Activated T-helper 17 cell treated with anti-CD3 and anti-CD28 coated beads, Interleukin-2, amount 50 U/mL, for 72 hours (primary cell): ENCODE data around the gene STUM. TPM values are rescaled to one million over a fixed set of nuclear protein-coding genes. Genes with fewer than 3 reads are reported as not detected.

ENCODE experiments used
- ATAC-seq: fragments of 150-1000 bp; cut with Tn5 transposase; replicated peaks from 2 replicates; pipeline ENCODE4 v1.10.0; 2021; ENCODE audit warnings: mild to moderate bottlenecking, moderate library complexity
- H3K27ac Mint-ChIP-seq: one replicate; pipeline ENCODE4 v1.8.0; 2022; ENCODE audit warnings: mixed read lengths
- H3K27me3 Mint-ChIP-seq: one replicate; pipeline ENCODE4 v1.8.0; 2022; ENCODE audit warnings: mixed read lengths
- H3K36me3 Mint-ChIP-seq: one replicate; pipeline ENCODE4 v1.8.0; 2022; ENCODE audit warnings: low read depth, mild to moderate bottlenecking, mixed read lengths
- H3K4me1 Mint-ChIP-seq: one replicate; pipeline ENCODE4 v1.8.0; 2022; ENCODE audit warnings: mixed read lengths
- H3K4me3 Mint-ChIP-seq: one replicate; pipeline ENCODE4 v1.8.0; 2022; ENCODE audit warnings: mild to moderate bottlenecking, mixed read lengths
- H3K9me3 Mint-ChIP-seq: one replicate; pipeline ENCODE4 v1.8.0; 2022; ENCODE audit warnings: mixed read lengths
- total RNA-seq, 2 donors: library from RNA; stranded (reverse); gene quantifications; one replicate each; pipeline ENCODE4 v1.2.3, GENCODE V29; 2022

The STUM gene
- total RNA-seq, 2 donors from 2014 or later = not detected

- Mint-ChIP-seq H3K36me3 (no peaks in the 10 kb centered on the region), H3K4me1 (no peaks in the 10 kb centered on the region), H3K4me3 (no peak overlapping the region), H3K27me3 (peaks cover 10% of the 10 kb centered on the region), H3K27ac (no peak overlapping the region), H3K9me3 (no peaks in the 10 kb centered on the region)
- ATAC-seq = no peak
These were observed 22.8 kb upstream of the STUM start for GRCh38 chr1:226525750-226526149.

- Mint-ChIP-seq H3K27ac (no peak overlapping the region), H3K4me1 (no peaks in the 10 kb centered on the region), H3K4me3 (no peak overlapping the region), H3K36me3 (no peaks in the 10 kb centered on the region), H3K9me3 (no peaks in the 10 kb centered on the region), H3K27me3 (peaks cover 16% of the 10 kb centered on the region)
- ATAC-seq = no peak
These were observed 21.6 kb upstream of the STUM start for GRCh38 chr1:226526801-226527595.

DNA sequence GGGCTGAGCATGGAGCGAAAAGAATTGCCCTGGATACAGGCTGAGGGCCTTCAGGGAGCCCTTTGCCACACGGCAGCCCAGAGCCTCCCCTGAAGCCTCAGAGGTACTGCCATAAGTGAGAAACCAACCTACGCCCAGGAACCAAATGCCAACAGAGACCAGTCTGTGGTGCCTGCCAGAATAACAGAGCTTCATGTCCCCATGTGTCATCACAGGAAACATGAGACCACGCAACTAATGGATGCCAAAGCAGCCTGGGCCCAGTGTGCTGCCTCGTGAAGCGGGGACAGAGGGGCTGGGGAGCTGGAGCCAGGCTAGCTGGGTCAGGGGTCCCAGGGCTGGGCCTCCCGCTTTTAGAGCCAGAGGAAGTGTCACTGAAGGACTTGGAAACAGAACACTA is 18.7 kb upstream of the STUM start:
- H3K4me1 Mint-ChIP-seq = no peaks in the 10 kb centered on the region

GRCh38 chr1:226530591-226530990 is 18.0 kb upstream of the STUM start:
- no peak for ATAC-seq
- peaks cover 21% of the 10 kb centered on the region for H3K27me3 Mint-ChIP-seq
- no peak overlapping the region for H3K27ac Mint-ChIP-seq
- H3K4me1 Mint-ChIP-seq = no peaks in the 10 kb centered on the region
- H3K9me3 Mint-ChIP-seq = no peaks in the 10 kb centered on the region
- no peak overlapping the region for H3K4me3 Mint-ChIP-seq
- no peaks in the 10 kb centered on the region for H3K36me3 Mint-ChIP-seq

More for the DNA sequence above, 18.7 kb upstream of the STUM start:
- Mint-ChIP-seq H3K9me3 (no peaks in the 10 kb centered on the region), H3K27me3 (peaks cover 18% of the 10 kb centered on the region), H3K4me3 (no peak overlapping the region), H3K27ac (no peak overlapping the region), H3K36me3 (no peaks in the 10 kb centered on the region)
- ATAC-seq = no peak

DNA sequence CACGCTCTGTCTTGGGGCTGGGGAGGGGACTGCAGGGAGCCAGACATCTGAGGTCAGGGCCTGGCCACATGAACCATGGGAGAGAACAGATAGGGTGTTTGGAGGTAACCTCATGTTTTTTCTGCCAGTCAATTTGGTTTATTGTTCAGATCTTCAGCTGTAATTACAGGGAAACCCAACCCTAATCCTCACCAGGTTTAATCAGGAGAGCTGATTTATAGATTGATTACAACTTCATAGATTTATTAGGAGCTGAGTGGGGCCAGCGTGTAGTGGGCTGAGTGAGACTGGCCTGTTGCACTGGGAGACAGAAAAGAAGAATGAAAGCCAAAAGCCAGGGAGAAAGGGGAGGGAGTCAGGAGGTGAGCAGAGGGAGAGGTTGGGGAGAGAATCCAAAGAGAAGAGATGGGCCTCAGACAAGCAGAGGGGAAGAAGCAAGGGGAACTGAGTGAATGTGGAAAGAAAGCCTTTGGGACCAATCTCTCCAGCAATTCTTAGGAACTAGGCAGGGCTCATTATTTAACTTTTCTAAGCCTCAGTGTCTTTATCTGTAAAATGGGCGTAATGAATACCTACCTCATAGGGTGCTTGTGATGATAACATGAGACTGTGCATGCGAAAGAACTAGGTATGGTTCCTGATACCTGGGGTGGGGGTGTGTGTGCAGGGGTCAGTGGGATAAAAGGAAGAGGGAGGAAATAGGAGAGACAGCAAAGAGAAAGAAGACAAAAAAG is 17.0 kb upstream of the STUM start:
- Mint-ChIP-seq H3K27me3 (peaks cover 21% of the 10 kb centered on the region), H3K4me3 (no peak overlapping the region), H3K36me3 (no peaks in the 10 kb centered on the region), H3K9me3 (no peaks in the 10 kb centered on the region), H3K27ac (no peak overlapping the region), H3K4me1 (no peaks in the 10 kb centered on the region)
- ATAC-seq = no peak

DNA sequence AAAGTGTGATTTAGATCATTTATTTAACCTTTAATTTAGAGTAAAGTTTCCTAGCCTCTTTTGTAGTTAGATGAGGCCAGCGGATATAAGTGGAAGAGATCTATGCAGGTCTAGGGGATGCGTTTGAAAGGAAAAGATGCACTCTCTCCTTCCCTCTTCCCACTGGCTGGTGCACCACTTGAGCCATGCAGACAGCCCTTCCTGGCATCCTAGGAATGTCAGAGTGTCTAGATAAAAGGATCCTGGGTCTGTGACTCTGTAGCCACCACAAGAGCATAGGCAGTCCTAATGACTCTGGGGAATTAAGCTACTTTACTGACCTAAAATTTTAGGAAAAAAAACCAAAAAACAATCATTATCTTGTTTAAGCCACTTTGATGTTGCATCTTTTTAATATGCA is 16.0 kb upstream of the STUM start:
- ATAC-seq = no peak
- H3K4me1 Mint-ChIP-seq = no peaks in the 10 kb centered on the region
- H3K36me3 Mint-ChIP-seq = no peaks in the 10 kb centered on the region
- peaks cover 21% of the 10 kb centered on the region for H3K27me3 Mint-ChIP-seq
- no peak overlapping the region for H3K4me3 Mint-ChIP-seq
- H3K9me3 Mint-ChIP-seq = no peaks in the 10 kb centered on the region
- H3K27ac Mint-ChIP-seq = no peak overlapping the region

GRCh38 chr1:226533220-226533619 is 15.3 kb upstream of the STUM start:
- H3K36me3 Mint-ChIP-seq = no peaks in the 10 kb centered on the region
- peaks cover 21% of the 10 kb centered on the region for H3K27me3 Mint-ChIP-seq
- H3K4me1 Mint-ChIP-seq = no peaks in the 10 kb centered on the region
- H3K9me3 Mint-ChIP-seq = no peaks in the 10 kb centered on the region
- no peak overlapping the region for H3K27ac Mint-ChIP-seq
- no peak overlapping the region for H3K4me3 Mint-ChIP-seq
- ATAC-seq = no peak

GRCh38 chr1:226534098-226534497 is 14.5 kb upstream of the STUM start:
- Mint-ChIP-seq H3K4me1 (no peaks in the 10 kb centered on the region), H3K36me3 (no peaks in the 10 kb centered on the region), H3K27me3 (peaks cover 21% of the 10 kb centered on the region), H3K9me3 (no peaks in the 10 kb centered on the region), H3K4me3 (no peak overlapping the region), H3K27ac (no peak overlapping the region)
- no peak for ATAC-seq

GRCh38 chr1:226534645-226535044 is 13.9 kb upstream of the STUM start:
- Mint-ChIP-seq H3K4me1 (no peaks in the 10 kb centered on the region), H3K9me3 (no peaks in the 10 kb centered on the region), H3K4me3 (no peak overlapping the region), H3K27ac (no peak overlapping the region), H3K36me3 (no peaks in the 10 kb centered on the region), H3K27me3 (peaks cover 21% of the 10 kb centered on the region)
- ATAC-seq = no peak

- Mint-ChIP-seq H3K27ac (no peak overlapping the region), H3K9me3 (no peaks in the 10 kb centered on the region), H3K27me3 (peaks cover 14% of the 10 kb centered on the region), H3K4me3 (no peak overlapping the region), H3K4me1 (no peaks in the 10 kb centered on the region), H3K36me3 (no peaks in the 10 kb centered on the region)
- ATAC-seq = no peak
These were observed 12.9 kb upstream of the STUM start for GRCh38 chr1:226535666-226536065.

DNA sequence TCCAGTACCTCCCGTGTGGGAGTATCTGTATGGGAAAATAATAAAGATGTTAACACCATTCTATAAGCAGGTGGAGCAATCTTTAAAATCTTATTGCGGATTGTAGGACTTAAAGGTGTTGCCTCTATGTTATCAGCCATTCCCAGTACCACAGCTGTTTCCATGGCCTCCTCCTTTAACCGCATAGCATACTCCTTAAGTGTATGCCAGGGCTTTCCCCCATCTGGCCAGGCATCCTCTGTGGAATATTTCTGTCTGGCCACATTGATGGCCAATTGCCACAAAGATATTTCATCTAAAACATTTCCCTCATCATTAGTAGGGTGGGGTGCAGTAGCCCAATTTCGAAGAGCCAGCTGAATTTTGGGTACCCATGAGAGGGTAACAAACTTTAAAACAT is 7.3 kb upstream of the STUM start:
- peaks cover 8% of the 10 kb centered on the region for H3K27me3 Mint-ChIP-seq
- H3K36me3 Mint-ChIP-seq = no peaks in the 10 kb centered on the region
- no peaks in the 10 kb centered on the region for H3K9me3 Mint-ChIP-seq

DNA sequence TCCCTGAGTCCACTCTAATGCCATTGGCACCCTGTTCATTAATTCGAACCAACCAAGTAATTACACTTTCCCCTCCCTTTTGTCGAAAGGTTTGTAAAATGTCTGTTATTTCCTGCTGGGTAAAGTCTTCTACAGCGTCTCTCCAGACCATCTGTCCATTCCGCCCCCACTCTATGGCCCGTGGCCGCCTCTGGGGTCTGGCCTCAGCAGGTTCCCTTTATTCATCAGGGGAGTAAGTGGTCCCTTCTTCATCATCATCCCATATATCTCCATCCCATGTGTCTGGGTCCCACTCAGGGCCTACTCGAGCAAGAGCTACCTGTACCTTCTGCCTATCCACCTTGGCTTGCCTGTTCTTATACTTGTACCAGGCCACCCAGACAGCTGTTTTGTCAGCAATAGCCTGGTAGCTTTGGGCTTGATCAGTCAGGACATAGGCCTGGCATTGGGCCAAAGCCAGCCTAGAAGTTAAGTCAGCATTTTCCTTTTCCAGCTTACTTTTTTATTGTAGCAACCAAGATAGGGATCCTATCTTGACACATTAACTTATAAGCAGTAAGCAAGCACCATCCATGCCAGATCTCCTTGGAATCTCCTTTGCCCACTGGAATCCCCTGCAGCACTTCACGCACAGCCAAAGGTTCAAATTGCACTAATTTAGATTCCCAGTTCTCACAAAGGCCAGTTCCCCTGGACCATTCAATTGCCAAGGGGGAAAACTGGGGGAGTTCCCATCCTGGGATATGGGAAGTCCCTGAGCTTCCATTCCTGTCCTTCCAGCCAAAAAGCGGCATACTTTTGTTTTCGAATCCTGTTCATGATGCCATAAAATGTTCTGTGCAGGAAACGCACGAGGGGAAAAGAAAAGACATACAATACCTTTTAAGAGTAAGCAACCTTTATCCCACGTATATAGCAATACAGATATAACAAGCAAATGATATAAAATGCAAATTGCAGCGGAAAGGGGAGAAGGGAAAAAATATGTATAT is 6.6 kb upstream of the STUM start:
- H3K4me3 Mint-ChIP-seq = no peak overlapping the region
- H3K36me3 Mint-ChIP-seq = no peaks in the 10 kb centered on the region
- no peaks in the 10 kb centered on the region for H3K9me3 Mint-ChIP-seq
- peaks cover 12% of the 10 kb centered on the region for H3K27me3 Mint-ChIP-seq
- H3K27ac Mint-ChIP-seq = no peak overlapping the region
- no peaks in the 10 kb centered on the region for H3K4me1 Mint-ChIP-seq
- ATAC-seq = no peak

More for the DNA sequence above, 7.3 kb upstream of the STUM start:
- Mint-ChIP-seq H3K4me1 (no peaks in the 10 kb centered on the region), H3K27ac (no peak overlapping the region), H3K4me3 (no peak overlapping the region)
- ATAC-seq = no peak

GRCh38 chr1:226542623-226543103 is 5.9 kb upstream of the STUM start:
- H3K27me3 Mint-ChIP-seq = peaks cover 14% of the 10 kb centered on the region
- H3K4me3 Mint-ChIP-seq = no peak overlapping the region
- H3K4me1 Mint-ChIP-seq = no peaks in the 10 kb centered on the region
- no peak overlapping the region for H3K27ac Mint-ChIP-seq
- H3K36me3 Mint-ChIP-seq = no peaks in the 10 kb centered on the region
- ATAC-seq = no peak
- H3K9me3 Mint-ChIP-seq = no peaks in the 10 kb centered on the region
